ENCODE measurements around the gene SYPL1.

DNA sequence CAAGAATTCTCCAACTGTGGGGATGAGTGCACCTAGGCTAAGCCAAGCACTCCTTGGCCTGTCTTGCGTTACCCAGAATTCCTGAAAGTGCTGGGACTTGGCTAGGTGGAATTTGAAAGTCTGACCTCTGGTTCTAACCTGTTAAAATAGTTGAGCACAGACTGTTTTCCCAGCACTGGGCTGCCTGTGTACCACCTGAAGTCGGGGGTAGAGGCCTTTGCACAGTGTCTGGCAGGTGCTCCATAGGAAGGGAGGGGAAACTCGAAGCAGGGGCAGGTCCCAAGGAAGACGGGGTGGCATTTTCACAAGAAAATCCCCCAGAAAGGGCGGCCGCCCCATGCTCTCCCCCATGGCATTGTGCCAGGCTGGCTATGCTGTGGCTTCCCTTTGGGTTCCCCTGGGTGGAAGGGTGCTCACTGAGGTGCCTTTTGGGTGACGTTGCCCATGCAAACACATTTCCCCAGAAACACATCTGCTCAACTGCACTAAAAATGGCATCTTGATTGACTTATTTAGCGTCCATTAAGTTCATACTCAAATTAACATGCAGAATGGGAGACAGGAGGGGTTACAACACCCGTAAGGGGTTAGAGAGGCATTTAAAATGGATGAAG is 62.9 kb downstream of the SYPL1 start:
- TF ChIP-seq, protein P1, sequence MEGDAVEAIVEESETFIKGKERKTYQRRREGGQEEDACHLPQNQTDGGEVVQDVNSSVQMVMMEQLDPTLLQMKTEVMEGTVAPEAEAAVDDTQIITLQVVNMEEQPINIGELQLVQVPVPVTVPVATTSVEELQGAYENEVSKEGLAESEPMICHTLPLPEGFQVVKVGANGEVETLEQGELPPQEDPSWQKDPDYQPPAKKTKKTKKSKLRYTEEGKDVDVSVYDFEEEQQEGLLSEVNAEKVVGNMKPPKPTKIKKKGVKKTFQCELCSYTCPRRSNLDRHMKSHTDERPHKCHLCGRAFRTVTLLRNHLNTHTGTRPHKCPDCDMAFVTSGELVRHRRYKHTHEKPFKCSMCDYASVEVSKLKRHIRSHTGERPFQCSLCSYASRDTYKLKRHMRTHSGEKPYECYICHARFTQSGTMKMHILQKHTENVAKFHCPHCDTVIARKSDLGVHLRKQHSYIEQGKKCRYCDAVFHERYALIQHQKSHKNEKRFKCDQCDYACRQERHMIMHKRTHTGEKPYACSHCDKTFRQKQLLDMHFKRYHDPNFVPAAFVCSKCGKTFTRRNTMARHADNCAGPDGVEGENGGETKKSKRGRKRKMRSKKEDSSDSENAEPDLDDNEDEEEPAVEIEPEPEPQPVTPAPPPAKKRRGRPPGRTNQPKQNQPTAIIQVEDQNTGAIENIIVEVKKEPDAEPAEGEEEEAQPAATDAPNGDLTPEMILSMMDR (IDR thresholded peaks at IDR 0.05): no peak
- no peak for TF ChIP-seq EZH2 (IDR thresholded peaks at IDR 0.05)
- no peak for TF ChIP-seq EZH2phosphoT487 (IDR thresholded peaks at IDR 0.05)
